GM23338 (cell line): ENCODE results near the gene TMSB4X. TPM values are rescaled to one million over a fixed set of nuclear protein-coding genes. Genes with fewer than 3 reads are reported as not detected.

ENCODE experiments used
- ATAC-seq: fragments of 200-7000 bp; cut with Tn5 transposase; 3 replicates; pipeline ENCODE4 v1.9.1; 2020
- DNase-seq: peaks from one replicate; pipeline ENCODE4 v3.0.0-alpha.2; 2015; ENCODE audit warnings: low spot score
- H2AFZ ChIP-seq: fragments of 200-600 bp; sonication (generic); 2 replicates; pipeline ENCODE4 v1.8.0; 2016; ENCODE audit warnings: antibody characterized with exemption, mild to moderate bottlenecking, moderate library complexity
- H3F3A ChIP-seq: fragments of 200-600 bp; sonication (generic); replicated peaks from 2 replicates; pipeline ENCODE4 v1.8.0; 2017; ENCODE audit warnings: antibody characterized with exemption, mixed run types, low read depth
- H3K27ac ChIP-seq: fragments of 200-600 bp; sonication (generic); 2 replicates; pipeline ENCODE4 v1.6.1; 2016; ENCODE audit warnings: low read depth
- H3K27me3 ChIP-seq: fragments of 200-600 bp; sonication (generic); 2 replicates; pipeline ENCODE4 v1.8.0; 2016; ENCODE audit warnings: mild to moderate bottlenecking, mixed run types, moderate library complexity; ENCODE audit not compliant: insufficient read depth
- H3K36me3 ChIP-seq: fragments of 200-600 bp; sonication (generic); 2 replicates; pipeline ENCODE4 v1.8.0; 2016; ENCODE audit warnings: mild to moderate bottlenecking; ENCODE audit not compliant: insufficient read depth
- H3K4me1 ChIP-seq: fragments of 200-600 bp; sonication (generic); 2 replicates; pipeline ENCODE4 v1.8.0; 2016; ENCODE audit warnings: mild to moderate bottlenecking, moderate library complexity; ENCODE audit not compliant: insufficient read depth
- H3K4me2 ChIP-seq: fragments of 200-600 bp; sonication (generic); 2 replicates; pipeline ENCODE4 v1.7.1; 2017; ENCODE audit warnings: mixed run types
- H3K4me3 ChIP-seq: fragments of 200-600 bp; sonication (generic); 2 replicates; pipeline ENCODE4 v1.6.1; 2016; ENCODE audit warnings: mixed run types
- H3K79me2 ChIP-seq: fragments of 200-600 bp; sonication (generic); replicated peaks from 2 replicates; pipeline ENCODE4 v1.8.0; 2017; ENCODE audit warnings: mild to moderate bottlenecking; ENCODE audit not compliant: insufficient read depth
- H3K9me2 ChIP-seq: fragments of 200-600 bp; sonication (generic); 2 replicates; pipeline ENCODE4 v1.8.0; 2017; ENCODE audit not compliant: insufficient read depth
- H4K20me1 ChIP-seq: fragments of 200-600 bp; sonication (generic); replicated peaks from 2 replicates; pipeline ENCODE4 v1.8.0; 2017; ENCODE audit warnings: mild to moderate bottlenecking; ENCODE audit not compliant: insufficient read depth
- H3K27ac Mint-ChIP-seq: 2 replicates; pipeline ENCODE4 v1.8.0; 2020; ENCODE audit warnings: inconsistent platforms, mild to moderate bottlenecking, moderate library complexity, mixed read lengths
- H3K27me3 Mint-ChIP-seq: 3 replicates; pipeline ENCODE4 v1.8.0; 2022; ENCODE audit warnings: low read depth, mild to moderate bottlenecking, moderate library complexity, mixed read lengths, inconsistent platforms; ENCODE audit not compliant: insufficient read depth, poor library complexity
- H3K36me3 Mint-ChIP-seq: 3 replicates; pipeline ENCODE4 v1.8.0; 2021; ENCODE audit warnings: low read depth, mild to moderate bottlenecking, inconsistent platforms, moderate library complexity, mixed read lengths
- H3K4me1 Mint-ChIP-seq: 3 replicates; pipeline ENCODE4 v1.8.0; 2020; ENCODE audit warnings: mild to moderate bottlenecking, inconsistent platforms, mixed read lengths
- H3K4me3 Mint-ChIP-seq: 3 replicates; pipeline ENCODE4 v1.8.0; 2021; ENCODE audit warnings: moderate library complexity, mild to moderate bottlenecking, inconsistent platforms, mixed read lengths
- H3K9me3 Mint-ChIP-seq: 3 replicates; pipeline ENCODE4 v1.8.0; 2020; ENCODE audit warnings: moderate library complexity, mild to moderate bottlenecking, inconsistent platforms, mixed read lengths
- CTCF ChIP-seq, 2 experiments: fragments of 200-600 bp in 1 of 2; sonication (generic) in 1 of 2; conservative IDR thresholded peaks; 2 replicates each; pipeline versions ENCODE4 v1.5.1 to v1.6.1; 2016 to 2017; ENCODE audit warnings: antibody characterized with exemption in 2 of 2, low read depth in 2 of 2, mild to moderate bottlenecking in 2 of 2, moderate library complexity in 1 of 2
- EZH2 ChIP-seq: fragments of 200-600 bp; sonication (generic); IDR thresholded peaks from one replicate; pipeline ENCODE4 v1.8.0; 2017; ENCODE audit warnings: antibody characterized with exemption, mild to moderate bottlenecking, low read depth; ENCODE audit not compliant: unreplicated experiment
- EZH2phosphoT487 ChIP-seq: fragments of 200-600 bp; sonication (generic); IDR thresholded peaks from one replicate; pipeline ENCODE4 v1.8.1; 2018; ENCODE audit warnings: antibody characterized with exemption; ENCODE audit not compliant: unreplicated experiment
- NANOG ChIP-seq: IDR thresholded peaks from 2 replicates; pipeline ENCODE4 v1.6.1; 2016; ENCODE audit warnings: antibody characterized with exemption, borderline replicate concordance
- POLR2AphosphoS5 ChIP-seq: IDR thresholded peaks from 2 replicates; pipeline ENCODE4 v1.6.1; 2016; ENCODE audit warnings: antibody characterized with exemption, low read depth
- STAT1 ChIP-seq: IDR thresholded peaks from one replicate; pipeline ENCODE4 v1.6.1; 2016; ENCODE audit warnings: antibody characterized with exemption; ENCODE audit not compliant: unreplicated experiment
- ZNF331 ChIP-seq: fragments of 250-450 bp; sonication (Bioruptor Pico); IDR thresholded peaks from 2 replicates; pipeline ENCODE4 v1.5.0; 2020; ENCODE audit warnings: low read depth, mild to moderate bottlenecking, moderate library complexity
- polyA plus RNA-seq: library from polyadenylated mRNA; unstranded; fragments of >200 nt; fragmentation: Nextera tagmentation; extraction: Ambion mirVana; gene quantifications from 2 replicates; pipeline ENCODE4 v1.2.1, GENCODE V29; 2016
- total RNA-seq: library from RNA; depleted of rRNA; stranded (reverse); fragments of >200 nt; shearing (Covaris generic); gene quantifications from 2 replicates; pipeline ENCODE4 v1.2.3, GENCODE V29; 2014
- TF ChIP-seq, protein P1 (sequence below): fragments of 250-450 bp; sonication (Bioruptor Pico); IDR thresholded peaks from 2 replicates; pipeline ENCODE4 v1.5.0; 2020; ENCODE audit warnings: mild to moderate bottlenecking, moderate library complexity

TMSB4X gene
- total and polyA plus RNA-seq, 2 experiments from 2014 or later = 999 to 6,191 TPM

- H3K36me3 Mint-ChIP-seq = no peaks in the 10 kb centered on the region
- Histone ChIP-seq H3K4me2 (no peak overlapping the region), H3K4me3 (no peak overlapping the region), H3K4me1 (peaks cover 8% of the 10 kb centered on the region), H3K27ac (no peak overlapping the region), H3K36me3 (no peaks in the 10 kb centered on the region), H3K9me2 (no peaks in the 10 kb centered on the region), H2AFZ (no peak overlapping the region), H3F3A (no peaks in the 10 kb centered on the region), H3K27me3 (no peaks in the 10 kb centered on the region), H3K79me2 (no peaks in the 10 kb centered on the region), H4K20me1 (no peaks in the 10 kb centered on the region)
- peaks cover 6% of the 10 kb centered on the region for H3K27me3 Mint-ChIP-seq
- no peak overlapping the region for H3K27ac Mint-ChIP-seq
- ATAC-seq (no peak), DNase-seq (no peak)
- TF ChIP-seq POLR2AphosphoS5 = no peak
- no peak for TF ChIP-seq NANOG
- no peak for TF ChIP-seq ZNF331 (CRISPR knock-in tag)
- TF ChIP-seq EZH2 = no peak
- no peak for TF ChIP-seq EZH2phosphoT487
- TF ChIP-seq, protein P1, sequence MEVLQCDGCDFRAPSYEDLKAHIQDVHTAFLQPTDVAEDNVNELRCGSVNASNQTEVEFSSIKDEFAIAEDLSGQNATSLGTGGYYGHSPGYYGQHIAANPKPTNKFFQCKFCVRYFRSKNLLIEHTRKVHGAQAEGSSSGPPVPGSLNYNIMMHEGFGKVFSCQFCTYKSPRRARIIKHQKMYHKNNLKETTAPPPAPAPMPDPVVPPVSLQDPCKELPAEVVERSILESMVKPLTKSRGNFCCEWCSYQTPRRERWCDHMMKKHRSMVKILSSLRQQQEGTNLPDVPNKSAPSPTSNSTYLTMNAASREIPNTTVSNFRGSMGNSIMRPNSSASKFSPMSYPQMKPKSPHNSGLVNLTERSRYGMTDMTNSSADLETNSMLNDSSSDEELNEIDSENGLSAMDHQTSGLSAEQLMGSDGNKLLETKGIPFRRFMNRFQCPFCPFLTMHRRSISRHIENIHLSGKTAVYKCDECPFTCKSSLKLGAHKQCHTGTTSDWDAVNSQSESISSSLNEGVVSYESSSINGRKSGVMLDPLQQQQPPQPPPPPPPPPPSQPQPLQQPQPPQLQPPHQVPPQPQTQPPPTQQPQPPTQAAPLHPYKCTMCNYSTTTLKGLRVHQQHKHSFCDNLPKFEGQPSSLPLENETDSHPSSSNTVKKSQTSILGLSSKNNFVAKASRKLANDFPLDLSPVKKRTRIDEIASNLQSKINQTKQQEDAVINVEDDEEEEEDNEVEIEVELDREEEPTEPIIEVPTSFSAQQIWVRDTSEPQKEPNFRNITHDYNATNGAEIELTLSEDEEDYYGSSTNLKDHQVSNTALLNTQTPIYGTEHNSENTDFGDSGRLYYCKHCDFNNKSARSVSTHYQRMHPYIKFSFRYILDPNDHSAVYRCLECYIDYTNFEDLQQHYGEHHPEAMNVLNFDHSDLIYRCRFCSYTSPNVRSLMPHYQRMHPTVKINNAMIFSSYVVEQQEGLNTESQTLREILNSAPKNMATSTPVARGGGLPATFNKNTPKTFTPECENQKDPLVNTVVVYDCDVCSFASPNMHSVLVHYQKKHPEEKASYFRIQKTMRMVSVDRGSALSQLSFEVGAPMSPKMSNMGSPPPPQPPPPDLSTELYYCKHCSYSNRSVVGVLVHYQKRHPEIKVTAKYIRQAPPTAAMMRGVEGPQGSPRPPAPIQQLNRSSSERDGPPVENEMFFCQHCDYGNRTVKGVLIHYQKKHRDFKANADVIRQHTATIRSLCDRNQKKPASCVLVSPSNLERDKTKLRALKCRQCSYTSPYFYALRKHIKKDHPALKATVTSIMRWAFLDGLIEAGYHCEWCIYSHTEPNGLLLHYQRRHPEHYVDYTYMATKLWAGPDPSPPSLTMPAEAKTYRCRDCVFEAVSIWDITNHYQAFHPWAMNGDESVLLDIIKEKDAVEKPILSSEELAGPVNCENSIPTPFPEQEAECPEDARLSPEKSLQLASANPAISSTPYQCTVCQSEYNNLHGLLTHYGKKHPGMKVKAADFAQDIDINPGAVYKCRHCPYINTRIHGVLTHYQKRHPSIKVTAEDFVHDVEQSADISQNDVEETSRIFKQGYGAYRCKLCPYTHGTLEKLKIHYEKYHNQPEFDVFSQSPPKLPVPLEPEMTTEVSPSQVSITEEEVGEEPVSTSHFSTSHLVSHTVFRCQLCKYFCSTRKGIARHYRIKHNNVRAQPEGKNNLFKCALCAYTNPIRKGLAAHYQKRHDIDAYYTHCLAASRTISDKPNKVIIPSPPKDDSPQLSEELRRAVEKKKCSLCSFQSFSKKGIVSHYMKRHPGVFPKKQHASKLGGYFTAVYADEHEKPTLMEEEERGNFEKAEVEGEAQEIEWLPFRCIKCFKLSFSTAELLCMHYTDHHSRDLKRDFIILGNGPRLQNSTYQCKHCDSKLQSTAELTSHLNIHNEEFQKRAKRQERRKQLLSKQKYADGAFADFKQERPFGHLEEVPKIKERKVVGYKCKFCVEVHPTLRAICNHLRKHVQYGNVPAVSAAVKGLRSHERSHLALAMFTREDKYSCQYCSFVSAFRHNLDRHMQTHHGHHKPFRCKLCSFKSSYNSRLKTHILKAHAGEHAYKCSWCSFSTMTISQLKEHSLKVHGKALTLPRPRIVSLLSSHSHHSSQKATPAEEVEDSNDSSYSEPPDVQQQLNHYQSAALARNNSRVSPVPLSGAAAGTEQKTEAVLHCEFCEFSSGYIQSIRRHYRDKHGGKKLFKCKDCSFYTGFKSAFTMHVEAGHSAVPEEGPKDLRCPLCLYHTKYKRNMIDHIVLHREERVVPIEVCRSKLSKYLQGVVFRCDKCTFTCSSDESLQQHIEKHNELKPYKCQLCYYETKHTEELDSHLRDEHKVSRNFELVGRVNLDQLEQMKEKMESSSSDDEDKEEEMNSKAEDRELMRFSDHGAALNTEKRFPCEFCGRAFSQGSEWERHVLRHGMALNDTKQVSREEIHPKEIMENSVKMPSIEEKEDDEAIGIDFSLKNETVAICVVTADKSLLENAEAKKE (CRISPR knock-in tag) = no peak
- no peak for TF ChIP-seq CTCF (conservative IDR thresholded peaks at IDR 0.05; ENCODE audit: low read depth in 2 of 2)
- no peak for TF ChIP-seq STAT1
- no peak overlapping the region for H3K4me3 Mint-ChIP-seq
- H3K9me3 Mint-ChIP-seq = no peaks in the 10 kb centered on the region
- H3K4me1 Mint-ChIP-seq = peaks cover 17% of the 10 kb centered on the region
These were observed 48.7 kb downstream of the TMSB4X start for GRCh38 chrX:13023567-13023966.
